Endothelial cell of umbilical vein (primary cell): ENCODE results near the gene TRIM7. TPM values are rescaled to one million over a fixed set of nuclear protein-coding genes. Genes with fewer than 3 reads are reported as not detected.

Source experiments
- BruUV-seq: library from RNA; stranded (reverse); fragments of 400-500 nt; replicated peaks from 2 replicates; lab custom pipeline; 2021; lab: Mats Ljungman, UMichigan
- CTCF ChIA-PET: fragments of 300-600, 350-600 bp; sonication (Branson Sonifier 250); formaldehyde crosslinking; loops from one replicate; lab custom pipeline; 2021; ENCODE audit warnings: antibody characterized with exemption, inconsistent platforms; lab: Charles Lee
- POLR2A ChIA-PET: fragments of 300-600, 350-600 bp; sonication (Branson Sonifier 250); formaldehyde crosslinking; loops from one replicate; lab custom pipeline; 2021; ENCODE audit warnings: antibody characterized with exemption, inconsistent platforms; lab: Charles Lee
- DNase-seq: peaks from one replicate; pipeline ENCODE4 v3.0.0-alpha.2; 2011; ENCODE audit warnings: low read depth, low spot score
- FAIRE-seq: peaks from 2 replicates; lab custom pipeline; 2011; peaks lifted over from hg19 to GRCh38; lab: Jason Lieb, UNC
- H2AFZ ChIP-seq: 2 replicates; pipeline ENCODE4 v1.6.0; 2012; ENCODE audit warnings: low read depth, low read length, control low read depth, inconsistent platforms
- H3K27ac ChIP-seq: 2 replicates; pipeline ENCODE4 v1.5.1; 2011; ENCODE audit warnings: low read depth, mild to moderate bottlenecking, control low read depth, low read length, moderate library complexity; ENCODE audit not compliant: insufficient read depth
- H3K27me3 ChIP-seq, 2 experiments: 2 replicates each; pipeline versions ENCODE4 v1.6.0 to v1.6.1; 2011; ENCODE audit warnings: low read length in 2 of 2, mixed read lengths in 1 of 2; ENCODE audit not compliant: control insufficient read depth in 2 of 2, insufficient read depth in 2 of 2
- H3K36me3 ChIP-seq, 2 experiments: 2 replicates in 1 of 2; 3 replicates in 1 of 2; pipeline ENCODE4 v1.5.1; 2011; ENCODE audit warnings: low read length in 2 of 2, mild to moderate bottlenecking in 1 of 2, moderate library complexity in 1 of 2; ENCODE audit not compliant: control insufficient read depth in 2 of 2, insufficient read depth in 2 of 2; ENCODE audit errors: extremely low read depth in 1 of 2
- H3K4me1 ChIP-seq: 3 replicates; pipeline ENCODE4 v1.5.1; 2011; ENCODE audit warnings: mild to moderate bottlenecking, low read length; ENCODE audit not compliant: control insufficient read depth, insufficient read depth; ENCODE audit errors: extremely low read depth
- H3K4me2 ChIP-seq: 2 replicates; pipeline ENCODE4 v1.6.1; 2011; ENCODE audit warnings: low read length, control low read depth, mixed read lengths; ENCODE audit not compliant: insufficient read depth
- H3K4me3 ChIP-seq, 3 experiments: fragments of 200-600 bp in 1 of 3; sonication (generic), shearing (Covaris generic) in 1 of 3; replicated peaks in 1 of 3; 2 replicates each; pipeline ENCODE4 v1.5.1; 2011 to 2016; ENCODE audit warnings: control low read depth in 3 of 3, low read length in 3 of 3, mild to moderate bottlenecking in 2 of 3, inconsistent platforms in 1 of 3, low read depth in 1 of 3, moderate library complexity in 1 of 3; ENCODE audit not compliant: insufficient read depth in 1 of 3
- H3K79me2 ChIP-seq: 2 replicates; pipeline ENCODE4 v1.6.0; 2012; ENCODE audit warnings: low read length, inconsistent platforms; ENCODE audit not compliant: control insufficient read depth, insufficient read depth
- H3K9ac ChIP-seq: replicated peaks from 2 replicates; pipeline ENCODE3; 2011; ENCODE audit warnings: low read length, control low read depth; ENCODE audit not compliant: insufficient read depth; ENCODE audit errors: extremely low read depth
- H3K9me1 ChIP-seq: replicated peaks from 3 replicates; pipeline ENCODE4 v1.6.0; 2011; ENCODE audit warnings: mild to moderate bottlenecking, low read length; ENCODE audit not compliant: control insufficient read depth, insufficient read depth; ENCODE audit errors: extremely low read depth
- H3K9me3 ChIP-seq: replicated peaks from 2 replicates; pipeline ENCODE4 v1.5.1; 2012; ENCODE audit warnings: low read length, inconsistent platforms; ENCODE audit not compliant: control insufficient read depth, insufficient read depth
- H4K20me1 ChIP-seq: replicated peaks from 2 replicates; pipeline ENCODE3; 2011; ENCODE audit warnings: mild to moderate bottlenecking, low read length; ENCODE audit not compliant: control insufficient read depth, insufficient read depth; ENCODE audit errors: extremely low read depth
- EZH2 ChIP-seq: IDR thresholded peaks from 2 replicates; pipeline ENCODE4 v1.6.1; 2012; ENCODE audit warnings: borderline replicate concordance, low read depth, mild to moderate bottlenecking, moderate library complexity, low read length, inconsistent platforms; ENCODE audit not compliant: severe bottlenecking
- FOS ChIP-seq: IDR thresholded peaks from 2 replicates; pipeline ENCODE4 v1.6.1; 2011; ENCODE audit warnings: mild to moderate bottlenecking, low read length, moderate library complexity, borderline replicate concordance; ENCODE audit not compliant: insufficient read depth
- GATA2 ChIP-seq: IDR thresholded peaks from 2 replicates; pipeline ENCODE4 v1.7.0; 2011; ENCODE audit warnings: low read depth, mild to moderate bottlenecking, moderate library complexity, mixed read lengths, low read length; ENCODE audit not compliant: insufficient read length, insufficient read depth
- JUN ChIP-seq: IDR thresholded peaks from 2 replicates; pipeline ENCODE4 v1.6.1; 2011; ENCODE audit warnings: borderline replicate concordance, low read depth; ENCODE audit not compliant: insufficient read length, insufficient read depth
- MAX ChIP-seq: IDR thresholded peaks from 2 replicates; pipeline ENCODE4 v1.6.1; 2011; ENCODE audit not compliant: insufficient read depth, insufficient read length
- POLR2A ChIP-seq: IDR thresholded peaks from 2 replicates; pipeline ENCODE4 v1.6.1; 2012; ENCODE audit warnings: low read depth, mild to moderate bottlenecking, control low read depth, low read length
- POLR2AphosphoS5 ChIP-seq: IDR thresholded peaks from 2 replicates; pipeline ENCODE4 v1.6.1; 2012; ENCODE audit warnings: low read depth, mild to moderate bottlenecking, control low read depth, low read length, moderate library complexity; ENCODE audit not compliant: insufficient read depth
- dilution Hi-C: fragments of 300-500 bp; cut with MboI; formaldehyde crosslinking; loops from one replicate; pipeline ENCODE4 v1.15.0; 2019; ENCODE audit warnings: low sequenced_read_pairs; ENCODE audit not compliant: extremely low pct_ligation_motif_present
- intact Hi-C: fragments of 100-400 bp; cut with micrococcal nuclease; formaldehyde crosslinking; loops from one replicate; pipeline ENCODE4 v1.10.0; 2022
- polyA plus RNA-seq, 4 experiments: library from polyadenylated mRNA; depleted of rRNA in 3 of 4; stranded (reverse) in 3 of 4; unstranded in 1 of 4; fragments of >200 nt; gene quantifications; 2 replicates each; pipeline versions ENCODE4 v1.2.1 to v1.2.3, GENCODE V29; 2011 to 2012; ENCODE audit warnings: missing spikeins in 1 of 4
- total RNA-seq: library from RNA; stranded (reverse); gene quantifications from 2 replicates; pipeline ENCODE4 v1.2.3, GENCODE V29; 2021

TRIM7 gene
- total and polyA plus RNA-seq, 2 donors (not counting 3 experiments of a cell fraction or from before 2014, with no cell fraction given): 2.7 to 3.4 TPM

GRCh38 chr5:181164076-181164952 is 40.7 kb downstream of the TRIM7 start:
- H3K4me1 ChIP-seq: peaks cover 13% of the 10 kb centered on the region
- CTCF ChIA-PET: interaction anchor here (0.8 kb wide), 1 partner anchor 20 kb away, joined by 3 read pairs; no protein-coding TSS in a partner anchor
- no TSS peak for BruUV-seq
- H3K9me1 ChIP-seq: no peaks in the 10 kb centered on the region
- no peak overlapping the region for H3K27ac ChIP-seq
- H3K9ac ChIP-seq: no peak overlapping the region
- peak overlapping the region; percentile 82 for H2AFZ ChIP-seq
- peak overlapping the region in 2 of 3 experiments; percentile 15 to 29 for H3K4me3 ChIP-seq
- no peaks in the 10 kb centered on the region for H4K20me1 ChIP-seq
- H3K4me2 ChIP-seq: no peak overlapping the region
- FAIRE-seq: peak; percentile 100
- no peaks in the 10 kb centered on the region for H3K79me2 ChIP-seq
- DNase-seq: no peak
- no peaks in the 10 kb centered on the region for H3K36me3 ChIP-seq
- dilution Hi-C loops: no loop called here
- TF ChIP-seq GATA2: no peak
- TF ChIP-seq MAX: no peak
- no peak for TF ChIP-seq FOS
- TF ChIP-seq POLR2A: no peak
- TF ChIP-seq POLR2AphosphoS5: no peak
- TF ChIP-seq EZH2: no peak
- no peak for TF ChIP-seq JUN
- no peaks in the 10 kb centered on the region for H3K9me3 ChIP-seq
- POLR2A ChIA-PET: interaction anchor here (0.6 kb wide), 1 partner anchor 97 kb away, joined by 3 read pairs; no protein-coding TSS in a partner anchor
- H3K27me3 ChIP-seq: peaks cover 6 to 16% of the 10 kb centered on the region in 2 experiments
- intact Hi-C loops: loop anchor here (2.0 kb wide), 1 partner anchor 58 kb away; the partner anchor contains the start of gene TRIM41
